Measurements from ENCODE around the gene REG4.

GRCh38 chr1:119841306-119841705 is 30.0 kb upstream of the REG4 start:
- no peak for TF ChIP-seq RAD21 (IDR thresholded peaks at IDR 0.05)
- TF ChIP-seq CTCF (IDR thresholded peaks at IDR 0.05; ENCODE audit: low read depth, low read length, missing input control) = no peak
- TF ChIP-seq GABPA (IDR thresholded peaks at IDR 0.05 in 1 of 2, conservative IDR thresholded peaks at IDR 0.05 in 1 of 2) = no peak
- TF ChIP-seq HNF4G (IDR thresholded peaks at IDR 0.05) = no peak
- TF ChIP-seq RXRA (IDR thresholded peaks at IDR 0.05) = no peak
- no peak for TF ChIP-seq TAF1 (conservative IDR thresholded peaks at IDR 0.05)
- TF ChIP-seq FOXA1 (IDR thresholded peaks at IDR 0.05) = no peak
- no peak for TF ChIP-seq YY1 (IDR thresholded peaks at IDR 0.05)
- no peak for TF ChIP-seq SP1 (IDR thresholded peaks at IDR 0.05)
- no peak for TF ChIP-seq JUND (IDR thresholded peaks at IDR 0.05)
- no peak for TF ChIP-seq NR2F2 (IDR thresholded peaks at IDR 0.05)

Data from liver (tissue), 3 donors.